H1 (cell line): ENCODE results near the gene R3HDM4. TPM values are rescaled to one million over a fixed set of nuclear protein-coding genes. Genes with fewer than 3 reads are reported as not detected.

Experiments used
- ATF2 ChIP-seq: IDR thresholded peaks from 2 replicates; pipeline ENCODE4 v1.6.1; 2012; ENCODE audit warnings: low read length, inconsistent platforms
- EZH2 ChIP-seq: fragments of 200-600 bp; sonication (generic); IDR thresholded peaks from 2 replicates; pipeline ENCODE4 v1.7.1; 2012; ENCODE audit warnings: low read depth, mild to moderate bottlenecking, moderate library complexity, low read length, inconsistent platforms; ENCODE audit not compliant: severe bottlenecking
- MAFK ChIP-seq: IDR thresholded peaks from 2 replicates; pipeline ENCODE4 v1.6.1; 2012; ENCODE audit warnings: low read depth, mild to moderate bottlenecking, improper control_type of control experiment, low read length
- MAX ChIP-seq: IDR thresholded peaks from 2 replicates; pipeline ENCODE4 v1.6.1; 2012; ENCODE audit warnings: inconsistent platforms
- POLR2AphosphoS5 ChIP-seq: IDR thresholded peaks from 2 replicates; pipeline ENCODE4 v1.6.1; 2011; ENCODE audit warnings: low read depth, low read length
- polyA plus RNA-seq, 7 experiments: library from polyadenylated mRNA; depleted of rRNA in 3 of 7; stranded (reverse) in 5 of 7; unstranded in 2 of 7; fragments of >200 nt in 5 of 7; fragments of 200-250 nt in 2 of 7; gene quantifications; 1 replicate in 5 of 7; 2 replicates in 1 of 7; 4 replicates in 1 of 7; pipeline versions ENCODE4 v1.2.1 to v1.2.3, GENCODE V29; 2011 to 2013; ENCODE audit warnings: missing spikeins in 2 of 7, mixed read lengths in 2 of 7
- total RNA-seq: library from RNA; stranded (reverse); fragmentation: NEBNext Ultra II Directional; extraction: Animal tissue kit (Norgen Biotek cat#: 25700); gene quantifications from 2 replicates; pipeline ENCODE4 v1.2.1, GENCODE V29; 2021

Gene R3HDM4
- total and polyA plus RNA-seq, 2 of the 8 experiments (the other 6 are each of a cell fraction or from before 2014, with no cell fraction given): 76.8 to 102 TPM

- TF ChIP-seq ATF2: no peak
- TF ChIP-seq EZH2: no peak
- TF ChIP-seq MAX: no peak
- no peak for TF ChIP-seq POLR2AphosphoS5
- TF ChIP-seq MAFK: no peak
- TF ChIP-seq, all 59 proteins: peak for 0
Measured at GRCh38 chr19:888581-889385, 24.2 kb downstream of the R3HDM4 start (continued).
